Measurements from ENCODE around the gene APOL1.

APOL1 gene

GRCh38 chr22:36213586-36213985 is 39.3 kb upstream of the APOL1 start:
- peaks cover 0 to 4% of the 10 kb centered on the region in 2 donors for H3K9me3 ChIP-seq (replicated peaks in 1 of 2; ENCODE audit: control insufficient read depth in 2 of 2, insufficient read depth in 1 of 2, low read depth in 1 of 2, low read length in 2 of 2)
- H3K4ac ChIP-seq (ENCODE audit: low read length), result no peak overlapping the region
- H3K23ac ChIP-seq (ENCODE audit: low read depth, low read length, poor library complexity), result no peak overlapping the region

GRCh38 chr22:36215981-36216380 is 37.0 kb upstream of the APOL1 start:
- H2BK12ac ChIP-seq (ENCODE audit: low read length), result no peak overlapping the region

More at GRCh38 chr22:36213586-36213985, 39.3 kb upstream of the APOL1 start:
- Histone ChIP-seq H3K4me2 (ENCODE audit: insufficient read depth, low read length, poor library complexity, severe bottlenecking) (no peak overlapping the region), H2BK120ac (ENCODE audit: low read depth, low read length) (no peak overlapping the region), H3K14ac (ENCODE audit: low read length) (no peak overlapping the region), H3K36me3 (replicated peaks in 1 of 2; ENCODE audit: control insufficient read depth in 2 of 2, insufficient read depth in 2 of 2, low read length in 2 of 2) (no peaks in the 10 kb centered on the region), H2BK15ac (ENCODE audit: low read length) (no peak overlapping the region), H3K4me1 (ENCODE audit: control insufficient read depth in 2 of 2, insufficient read depth in 1 of 2, low read depth in 1 of 2, low read length in 2 of 2) (peaks cover 0 to 11% of the 10 kb centered on the region in 2 donors), H3K79me1 (ENCODE audit: low read depth, low read length) (no peaks in the 10 kb centered on the region), H2BK12ac (ENCODE audit: low read length) (no peak overlapping the region), H3K18ac (ENCODE audit: low read length) (no peak overlapping the region), H3K9ac (ENCODE audit: low read depth, low read length, poor library complexity) (no peak overlapping the region), H2AFZ (ENCODE audit: low read length) (peak overlapping the region; percentile 41), H3K4me3 (ENCODE audit: low read length in 2 of 2) (no peak overlapping the region), H3K27me3 (ENCODE audit: control insufficient read depth in 3 of 3, insufficient read depth in 3 of 3, low read depth in 1 of 3, low read length in 3 of 3) (no peaks in the 10 kb centered on the region), H2BK5ac (ENCODE audit: low read length) (no peak overlapping the region), H2AK5ac (ENCODE audit: low read depth, low read length) (no peak overlapping the region), H3K27ac (replicated peaks; ENCODE audit: low read length) (no peak overlapping the region), H4K8ac (ENCODE audit: low read depth, low read length) (no peak overlapping the region), H4K91ac (ENCODE audit: low read depth, low read length, poor library complexity) (no peak overlapping the region)
- WGBS, 2 donors (ENCODE audit: extremely low coverage in 2 of 2, insufficient read length in 2 of 2, insufficient replicate concordance in 1 of 2), result no CpG with 5 or more reads among the region's 4 CpGs
- DNase-seq (ENCODE audit: low spot score), result no peak

GRCh38 chr22:36218648-36219193 is 34.2 kb upstream of the APOL1 start:
- Histone ChIP-seq H3K27ac (replicated peaks; ENCODE audit: low read length) (no peak overlapping the region), H2BK5ac (ENCODE audit: low read length) (no peak overlapping the region), H3K4me3 (ENCODE audit: low read length in 2 of 2) (no peak overlapping the region), H3K79me1 (ENCODE audit: low read depth, low read length) (no peaks in the 10 kb centered on the region), H3K18ac (ENCODE audit: low read length) (no peak overlapping the region), H3K9me3 (replicated peaks in 1 of 2; ENCODE audit: control insufficient read depth in 2 of 2, insufficient read depth in 1 of 2, low read depth in 1 of 2, low read length in 2 of 2) (no peaks in the 10 kb centered on the region), H4K8ac (ENCODE audit: low read depth, low read length) (no peak overlapping the region), H2BK15ac (ENCODE audit: low read length) (no peak overlapping the region), H3K14ac (ENCODE audit: low read length) (no peak overlapping the region), H3K4ac (ENCODE audit: low read length) (no peak overlapping the region), H2AFZ (ENCODE audit: low read length) (no peak overlapping the region), H2AK5ac (ENCODE audit: low read depth, low read length) (no peak overlapping the region), H4K91ac (ENCODE audit: low read depth, low read length, poor library complexity) (no peak overlapping the region), H2BK12ac (ENCODE audit: low read length) (no peak overlapping the region), H3K23ac (ENCODE audit: low read depth, low read length, poor library complexity) (no peak overlapping the region), H2BK120ac (ENCODE audit: low read depth, low read length) (no peak overlapping the region), H3K9ac (ENCODE audit: low read depth, low read length, poor library complexity) (no peak overlapping the region), H3K4me2 (ENCODE audit: insufficient read depth, low read length, poor library complexity, severe bottlenecking) (no peak overlapping the region), H3K36me3 (replicated peaks in 1 of 2; ENCODE audit: control insufficient read depth in 2 of 2, insufficient read depth in 2 of 2, low read length in 2 of 2) (no peaks in the 10 kb centered on the region), H3K4me1 (ENCODE audit: control insufficient read depth in 2 of 2, insufficient read depth in 1 of 2, low read depth in 1 of 2, low read length in 2 of 2) (peaks cover 3 to 10% of the 10 kb centered on the region in 2 donors), H3K27me3 (ENCODE audit: control insufficient read depth in 3 of 3, insufficient read depth in 3 of 3, low read depth in 1 of 3, low read length in 3 of 3) (no peaks in the 10 kb centered on the region)
- DNase-seq (ENCODE audit: low spot score), result no peak
- no CpG with 5 or more reads among the region's 7 CpGs for WGBS, 2 donors (ENCODE audit: extremely low coverage in 2 of 2, insufficient read length in 2 of 2, insufficient replicate concordance in 1 of 2)

More at GRCh38 chr22:36215981-36216380, 37.0 kb upstream of the APOL1 start:
- no peak overlapping the region for H3K23ac ChIP-seq (ENCODE audit: low read depth, low read length, poor library complexity)
- no peaks in the 10 kb centered on the region for H3K27me3 ChIP-seq (ENCODE audit: control insufficient read depth in 3 of 3, insufficient read depth in 3 of 3, low read depth in 1 of 3, low read length in 3 of 3)
- no peak overlapping the region for H2BK5ac ChIP-seq (ENCODE audit: low read length)
- peaks cover 0 to 4% of the 10 kb centered on the region in 2 donors for H3K9me3 ChIP-seq (replicated peaks in 1 of 2; ENCODE audit: control insufficient read depth in 2 of 2, insufficient read depth in 1 of 2, low read depth in 1 of 2, low read length in 2 of 2)
- H2BK15ac ChIP-seq (ENCODE audit: low read length), result no peak overlapping the region
- H3K79me1 ChIP-seq (ENCODE audit: low read depth, low read length), result no peaks in the 10 kb centered on the region
- H4K8ac ChIP-seq (ENCODE audit: low read depth, low read length), result no peak overlapping the region
- WGBS, 2 donors (ENCODE audit: extremely low coverage in 2 of 2, insufficient read length in 2 of 2, insufficient replicate concordance in 1 of 2), result no CpG with 5 or more reads among the region's 2 CpGs
- H4K91ac ChIP-seq (ENCODE audit: low read depth, low read length, poor library complexity), result no peak overlapping the region
- H3K4me3 ChIP-seq (ENCODE audit: low read length in 2 of 2), result no peak overlapping the region
- no peak overlapping the region for H3K4ac ChIP-seq (ENCODE audit: low read length)
- H3K18ac ChIP-seq (ENCODE audit: low read length), result no peak overlapping the region
- DNase-seq (ENCODE audit: low spot score), result no peak
- no peak overlapping the region for H3K4me2 ChIP-seq (ENCODE audit: insufficient read depth, low read length, poor library complexity, severe bottlenecking)
- no peaks in the 10 kb centered on the region for H3K36me3 ChIP-seq (replicated peaks in 1 of 2; ENCODE audit: control insufficient read depth in 2 of 2, insufficient read depth in 2 of 2, low read length in 2 of 2)
- no peak overlapping the region for H3K9ac ChIP-seq (ENCODE audit: low read depth, low read length, poor library complexity)
- H2AFZ ChIP-seq (ENCODE audit: low read length), result no peak overlapping the region
- no peak overlapping the region for H3K27ac ChIP-seq (replicated peaks; ENCODE audit: low read length)
- H2BK120ac ChIP-seq (ENCODE audit: low read depth, low read length), result no peak overlapping the region
- peaks cover 3 to 13% of the 10 kb centered on the region in 2 donors for H3K4me1 ChIP-seq (ENCODE audit: control insufficient read depth in 2 of 2, insufficient read depth in 1 of 2, low read depth in 1 of 2, low read length in 2 of 2)
- no peak overlapping the region for H2AK5ac ChIP-seq (ENCODE audit: low read depth, low read length)
- no peak overlapping the region for H3K14ac ChIP-seq (ENCODE audit: low read length)

- Histone ChIP-seq H3K4me1 (ENCODE audit: control insufficient read depth in 2 of 2, insufficient read depth in 1 of 2, low read depth in 1 of 2, low read length in 2 of 2) (peaks cover 3 to 5% of the 10 kb centered on the region in 2 donors), H3K18ac (ENCODE audit: low read length) (peak overlapping the region; percentile 2)
- no peak for DNase-seq (ENCODE audit: low spot score)
These were observed 32.4 kb upstream of the APOL1 start for GRCh38 chr22:36220451-36220921.

More at GRCh38 chr22:36220451-36220921, 32.4 kb upstream of the APOL1 start:
- Histone ChIP-seq H3K9ac (ENCODE audit: low read depth, low read length, poor library complexity) (peak overlapping the region; percentile 24), H2BK120ac (ENCODE audit: low read depth, low read length) (no peak overlapping the region), H3K27me3 (ENCODE audit: control insufficient read depth in 3 of 3, insufficient read depth in 3 of 3, low read depth in 1 of 3, low read length in 3 of 3) (no peaks in the 10 kb centered on the region), H3K36me3 (replicated peaks in 1 of 2; ENCODE audit: control insufficient read depth in 2 of 2, insufficient read depth in 2 of 2, low read length in 2 of 2) (no peaks in the 10 kb centered on the region), H2BK12ac (ENCODE audit: low read length) (no peak overlapping the region), H3K4ac (ENCODE audit: low read length) (no peak overlapping the region), H2BK5ac (ENCODE audit: low read length) (no peak overlapping the region), H3K14ac (ENCODE audit: low read length) (peak overlapping the region; percentile 10), H3K9me3 (replicated peaks in 1 of 2; ENCODE audit: control insufficient read depth in 2 of 2, insufficient read depth in 1 of 2, low read depth in 1 of 2, low read length in 2 of 2) (no peaks in the 10 kb centered on the region), H2BK15ac (ENCODE audit: low read length) (no peak overlapping the region), H3K27ac (replicated peaks; ENCODE audit: low read length) (no peak overlapping the region), H4K8ac (ENCODE audit: low read depth, low read length) (no peak overlapping the region), H3K4me3 (ENCODE audit: low read length in 2 of 2) (no peak overlapping the region), H2AK5ac (ENCODE audit: low read depth, low read length) (no peak overlapping the region), H3K4me2 (ENCODE audit: insufficient read depth, low read length, poor library complexity, severe bottlenecking) (no peak overlapping the region), H3K79me1 (ENCODE audit: low read depth, low read length) (no peaks in the 10 kb centered on the region), H2AFZ (ENCODE audit: low read length) (peak overlapping the region; percentile 78), H3K23ac (ENCODE audit: low read depth, low read length, poor library complexity) (no peak overlapping the region), H4K91ac (ENCODE audit: low read depth, low read length, poor library complexity) (no peak overlapping the region)
- no CpG with 5 or more reads among the region's 9 CpGs for WGBS, 2 donors (ENCODE audit: extremely low coverage in 2 of 2, insufficient read length in 2 of 2, insufficient replicate concordance in 1 of 2)

Data from neuronal stem cell (in vitro differentiated cells).